Left cardiac atrium (tissue), 4 donors: Measurements from ENCODE around the gene DBP. TPM values are rescaled to one million over a fixed set of nuclear protein-coding genes. Genes with fewer than 3 reads are reported as not detected.
A peak's percentile ranks its signal among the peaks of the same experiment; 100 is the strongest.
"Not testable (repeated sequence)": the region's sequence is repeated elsewhere in the genome, so short reads cannot be mapped to it uniquely, and the experiment has no call there.

Experiments used
- ATAC-seq, 2 donors: fragments of 200-7000 bp; cut with Tn5 transposase; one replicate each; pipeline ENCODE4 v1.9.1; 2020; ENCODE audit warnings: mild to moderate bottlenecking in 2 of 2, moderate library complexity in 2 of 2
- DNase-seq: peaks from one replicate; pipeline ENCODE4 v3.0.0-alpha.2; 2020
- intact Hi-C, 2 donors: fragments of 100-400 bp; cut with DNase I; formaldehyde crosslinking; loops; one replicate each; pipeline versions ENCODE4 v1.14.1 to v1.15.1; 2022 to 2023
- long read RNA-seq: library from polyadenylated mRNA; unstranded; transcript quantifications from one replicate; pipeline ENCODE4 v2.0.0, GENCODE V29; 2021
- total RNA-seq, 2 donors: library from RNA; stranded (reverse); fragmentation: NEBNext Ultra II Directional; extraction: Animal tissue kit (Norgen Biotek cat#: 25700); gene quantifications; one replicate each; pipeline ENCODE4 v1.2.1, GENCODE V29; 2021
- donor health status: DM: no; HTN: yes; CAD: no.
- donor health status: DM: no; HTN: yes; CAD: no; lungs with severe emphysema.
- donor health status: DM: yes; HTN: yes; CAD: no.
- donor health status: Dilated cardiomyopathy.

Gene DBP, protein sequence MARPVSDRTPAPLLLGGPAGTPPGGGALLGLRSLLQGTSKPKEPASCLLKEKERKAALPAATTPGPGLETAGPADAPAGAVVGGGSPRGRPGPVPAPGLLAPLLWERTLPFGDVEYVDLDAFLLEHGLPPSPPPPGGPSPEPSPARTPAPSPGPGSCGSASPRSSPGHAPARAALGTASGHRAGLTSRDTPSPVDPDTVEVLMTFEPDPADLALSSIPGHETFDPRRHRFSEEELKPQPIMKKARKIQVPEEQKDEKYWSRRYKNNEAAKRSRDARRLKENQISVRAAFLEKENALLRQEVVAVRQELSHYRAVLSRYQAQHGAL
- total RNA-seq = 10 to 100 TPM in 1 of 2 donors, 1 to 10 TPM in 1; 2.0 to 15.1 TPM
- long read RNA-seq = 0 reads

DNA sequence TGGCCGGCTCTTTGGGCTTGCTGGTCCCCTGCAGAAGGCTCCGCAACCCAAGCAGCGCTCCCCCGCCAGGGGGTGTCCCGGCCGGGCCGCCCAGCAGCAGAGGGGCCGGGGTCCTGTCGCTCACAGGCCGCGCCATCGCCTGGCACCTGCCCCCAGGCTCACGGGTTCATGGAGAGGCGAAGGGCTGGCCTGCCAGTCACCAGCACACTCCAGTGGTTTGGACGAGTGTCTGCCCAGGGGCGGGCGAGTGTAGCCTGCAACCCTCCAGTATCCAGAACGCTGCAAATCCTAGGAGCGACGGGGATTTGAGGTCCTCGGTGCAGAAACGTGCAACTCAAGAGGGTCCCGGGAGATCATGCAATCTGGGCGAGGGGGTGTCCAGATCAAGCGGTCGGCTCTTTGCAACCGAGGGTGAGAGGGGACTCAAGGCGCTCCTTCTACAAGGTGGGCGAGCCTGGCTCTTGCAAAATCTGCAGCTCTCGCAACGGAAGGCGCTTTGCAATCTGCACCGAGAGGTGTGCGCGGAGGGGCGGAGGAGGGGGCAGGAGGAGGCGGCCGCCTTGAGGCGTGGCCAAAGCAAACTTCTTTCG lies at the start of gene DBP:
TSS of gene DBP (minus strand) at position 521 of the 590 bp plus-strand sequence. CDS start at position 136, 385 bp downstream.
- ATAC-seq (peak in 1 of 2 donors; percentile 2), DNase-seq (peak; percentile 53)
- intact Hi-C loops = no loop called here

DNA sequence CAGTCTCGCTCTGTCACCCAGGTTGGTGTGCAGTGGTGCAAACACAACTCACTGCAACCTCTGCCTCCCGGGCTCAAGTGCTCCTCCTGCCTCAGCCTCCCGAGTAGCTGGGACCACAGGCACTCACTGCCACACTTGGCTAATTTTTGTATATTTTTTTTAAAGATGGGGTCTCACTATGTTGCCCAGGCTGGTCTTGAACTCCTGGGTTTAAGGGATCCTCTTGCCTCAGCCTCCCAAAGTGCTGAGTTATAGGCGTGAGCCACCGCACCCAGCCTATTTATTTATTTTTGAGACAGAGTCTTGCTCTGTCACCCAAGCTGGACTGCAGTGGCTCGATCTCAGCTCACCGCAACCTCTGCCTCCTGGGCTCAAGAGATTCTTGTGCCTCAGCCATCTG lies 49.5 kb upstream of the DBP start:
- intact Hi-C loops, DNase-seq, ATAC-seq: not testable (repeated sequence)

DNA sequence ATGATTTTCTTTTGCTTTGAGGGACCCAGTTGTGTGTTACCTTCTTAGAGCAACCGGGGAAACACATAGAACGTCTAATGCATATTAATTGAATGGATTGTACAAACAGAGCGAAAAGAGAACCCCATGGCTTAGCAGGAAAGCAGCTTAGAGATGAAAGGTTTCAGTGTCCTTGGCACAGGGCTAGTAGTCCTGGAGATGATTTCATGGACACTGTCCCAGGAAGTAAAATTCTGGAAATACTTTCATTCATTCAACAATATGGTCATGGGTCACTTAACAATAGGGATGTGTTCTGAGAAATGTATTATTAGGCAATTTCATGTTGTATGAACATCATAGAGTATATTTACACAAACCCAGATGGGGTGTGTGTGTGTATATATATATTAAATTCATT lies 48.9 kb upstream of the DBP start:
- intact Hi-C loops = no loop called here
- ATAC-seq (no peak), DNase-seq (no peak)

DNA sequence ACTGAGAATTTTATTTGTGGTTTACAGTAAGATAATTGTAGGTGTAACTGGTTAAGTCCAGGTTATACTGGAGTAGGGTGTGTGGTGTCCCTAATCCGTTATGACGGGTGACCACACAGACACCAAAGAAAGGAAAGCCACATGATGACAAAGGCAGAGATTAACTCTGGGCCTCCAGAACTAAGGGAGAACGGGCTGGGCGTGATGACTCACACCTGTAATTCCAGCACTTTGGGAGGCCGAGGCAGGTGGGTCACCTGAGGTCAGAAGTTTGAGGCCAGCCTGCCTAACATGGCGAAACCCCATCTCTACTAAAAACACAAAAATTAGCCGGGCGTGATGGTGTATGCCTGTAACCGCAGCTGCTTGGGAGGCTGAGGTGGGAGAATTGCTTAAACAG lies 48.4 kb upstream of the DBP start:
- ATAC-seq = no peak
- intact Hi-C loops = no loop called here
- DNase-seq = no peak

DNA sequence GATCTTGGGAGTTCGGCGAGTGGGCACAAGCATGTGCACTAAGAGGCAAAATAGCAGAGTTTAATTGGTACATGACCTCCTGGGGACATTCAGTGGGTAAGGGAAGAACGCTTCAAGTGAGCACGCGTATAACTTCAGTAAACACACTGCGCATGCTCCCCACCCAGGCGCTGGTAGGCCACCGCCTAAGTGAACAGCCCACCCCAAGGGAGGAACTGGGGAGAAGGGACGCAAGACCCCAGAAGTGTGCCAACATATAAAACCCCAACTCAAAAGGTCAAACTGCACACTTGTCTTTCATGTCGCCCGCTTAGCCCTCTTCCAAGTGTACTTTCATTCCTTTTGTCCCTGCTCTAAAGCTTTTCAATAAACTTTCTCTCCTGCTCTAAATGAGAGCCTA lies 46.2 kb upstream of the DBP start:
- intact Hi-C loops = no loop called here
- peak in 1 of 2 donors; percentile 77 for ATAC-seq
- peak; percentile 73 for DNase-seq

DNA sequence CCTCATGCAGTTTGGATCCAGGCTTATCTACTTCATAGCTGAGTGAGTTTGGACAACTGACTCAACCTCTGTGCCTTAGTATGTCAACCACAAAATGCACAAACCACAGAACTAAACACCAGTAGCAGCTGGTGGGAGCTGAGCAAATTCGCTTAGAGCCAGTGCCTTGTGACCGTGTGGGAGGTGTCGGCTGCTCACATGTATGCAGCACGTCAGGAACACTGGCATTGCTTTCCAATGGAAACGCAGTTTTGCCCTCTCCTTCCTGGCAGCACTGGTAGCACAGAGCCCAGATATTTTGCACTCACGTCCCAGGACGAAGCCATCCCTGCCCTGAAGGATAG lies 43.9 kb upstream of the DBP start:
- no peak for ATAC-seq
- no peak for DNase-seq
- intact Hi-C loops = no loop called here

DNA sequence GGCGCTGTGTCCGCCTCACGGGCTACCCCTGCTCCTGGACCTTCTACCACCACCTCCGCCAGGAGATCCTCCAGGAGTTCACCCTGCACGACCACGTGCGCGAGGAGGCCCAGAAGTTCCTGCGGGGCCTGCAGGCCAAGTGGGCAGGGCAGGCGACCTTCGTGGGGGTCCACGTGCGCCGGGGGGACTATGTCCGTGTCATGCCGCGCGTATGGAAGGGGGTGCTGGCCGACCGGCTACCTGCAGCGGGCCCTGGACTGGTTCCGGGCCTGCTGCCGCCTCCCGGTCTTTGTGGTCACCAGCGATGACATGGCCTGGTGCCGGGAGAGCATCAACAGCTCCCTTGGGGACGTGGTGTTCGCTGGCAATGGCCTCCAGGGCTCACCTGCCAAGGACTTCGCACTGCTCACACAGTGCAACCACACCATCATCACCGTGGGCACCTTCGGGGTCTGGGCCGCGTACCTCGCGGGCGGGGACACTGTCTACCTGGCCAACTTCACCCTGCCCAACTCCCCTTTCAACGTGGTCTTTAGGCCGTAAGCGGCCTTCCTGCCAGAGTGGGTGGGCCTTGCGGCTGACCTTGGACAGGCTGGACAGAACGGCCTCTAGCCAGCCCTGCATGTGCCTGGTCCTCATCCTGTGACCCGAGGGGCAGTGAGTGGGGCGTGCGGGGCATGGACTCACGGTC lies 43.4 kb upstream of the DBP start:
- no peak for DNase-seq
- ATAC-seq = no peak
- intact Hi-C loops = no loop called here

DNA sequence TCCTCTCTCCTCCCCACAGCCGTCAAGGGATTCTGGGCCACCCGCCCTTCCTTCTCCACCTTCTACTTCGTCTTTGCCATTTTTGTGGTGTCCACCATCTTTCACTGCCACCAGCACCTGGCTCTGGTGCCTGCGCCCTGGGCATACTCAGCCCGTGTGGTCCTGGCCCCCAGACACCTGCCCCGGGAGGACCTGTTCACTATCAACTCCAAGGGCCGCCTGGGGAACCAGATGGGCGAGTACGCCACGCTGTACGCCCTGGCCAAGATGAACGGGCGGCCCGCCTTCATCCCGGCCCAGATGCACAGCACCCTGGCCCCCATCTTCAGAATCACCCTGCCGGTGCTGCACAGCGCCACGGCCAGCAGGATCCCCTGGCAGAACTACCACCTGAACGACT lies 42.8 kb upstream of the DBP start:
- DNase-seq, ATAC-seq, intact Hi-C loops: not testable (repeated sequence)

DNA sequence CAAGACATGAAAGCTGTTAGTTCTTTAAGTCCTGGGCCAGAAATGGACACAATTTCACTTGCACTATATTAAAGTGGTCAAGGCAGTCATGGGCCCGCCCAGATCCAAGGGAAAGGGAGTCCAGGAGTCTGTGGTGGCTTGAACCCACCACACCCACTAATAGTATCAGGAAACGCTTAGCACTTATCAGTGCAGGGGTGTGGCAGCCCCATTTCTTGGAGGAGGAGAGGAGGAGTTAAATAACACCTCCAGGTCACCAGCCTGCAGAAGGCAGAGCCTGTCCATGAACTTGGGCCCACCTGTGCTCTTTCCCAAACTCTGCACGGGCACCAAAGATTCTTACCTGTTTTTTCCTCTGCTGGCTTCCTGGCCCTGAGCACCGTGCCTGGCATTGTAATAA lies 41.0 kb upstream of the DBP start:
- ATAC-seq (no peak), DNase-seq (no peak)
- intact Hi-C loops = loop anchor here (10.0 kb wide), 2 partner anchors 57 to 157 kb away; partner anchors contain the start of gene HSD17B14 (in 1 of the 2)

DNA sequence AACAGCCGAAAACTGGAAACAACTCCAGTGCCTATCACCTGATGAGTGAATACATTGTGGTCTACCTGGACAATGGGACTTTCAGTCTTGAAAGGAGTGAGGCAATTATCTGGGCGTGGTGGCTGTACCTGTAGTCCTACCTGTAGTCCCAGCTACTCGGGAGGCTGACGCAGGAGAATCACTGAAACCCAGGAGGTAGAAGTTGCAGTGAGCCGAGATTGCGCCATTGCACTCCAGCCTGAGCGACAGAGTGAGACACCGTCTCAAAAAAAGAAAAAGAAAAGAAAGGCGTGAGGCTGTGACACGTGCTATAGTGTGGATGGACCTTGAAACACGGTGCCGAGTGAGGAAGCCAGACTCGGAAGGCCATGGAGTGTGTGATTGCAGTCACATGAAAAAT lies 39.7 kb upstream of the DBP start:
- no peak for ATAC-seq
- intact Hi-C loops = loop anchor here (10.0 kb wide), 2 partner anchors 58 to 158 kb away; partner anchors contain the start of gene HSD17B14 (in 1 of the 2)
- DNase-seq = no peak

DNA sequence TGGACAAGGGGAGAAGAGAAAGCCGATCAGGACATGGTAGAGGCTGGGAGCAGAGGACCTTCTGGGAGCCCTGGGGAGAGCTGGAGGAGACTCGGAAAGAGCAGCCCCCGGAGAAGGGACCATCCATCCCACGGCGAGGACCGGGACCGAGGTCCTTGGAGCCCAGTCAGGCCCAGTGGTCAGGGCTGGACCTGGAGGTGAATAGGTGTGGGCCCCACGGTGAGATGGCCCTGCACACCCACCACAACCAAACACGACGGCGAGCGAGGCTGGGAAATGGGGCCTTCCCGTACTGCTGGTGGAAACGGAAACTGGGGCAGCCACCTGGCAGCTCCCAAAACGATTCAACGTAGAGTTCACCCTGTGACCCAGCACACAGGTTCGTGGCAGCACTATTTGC lies 39.3 kb upstream of the DBP start:
- intact Hi-C loops = loop anchor here (10.0 kb wide), 2 partner anchors 58 to 158 kb away; partner anchors contain the start of gene HSD17B14 (in 1 of the 2)
- no peak for DNase-seq
- no peak for ATAC-seq

DNA sequence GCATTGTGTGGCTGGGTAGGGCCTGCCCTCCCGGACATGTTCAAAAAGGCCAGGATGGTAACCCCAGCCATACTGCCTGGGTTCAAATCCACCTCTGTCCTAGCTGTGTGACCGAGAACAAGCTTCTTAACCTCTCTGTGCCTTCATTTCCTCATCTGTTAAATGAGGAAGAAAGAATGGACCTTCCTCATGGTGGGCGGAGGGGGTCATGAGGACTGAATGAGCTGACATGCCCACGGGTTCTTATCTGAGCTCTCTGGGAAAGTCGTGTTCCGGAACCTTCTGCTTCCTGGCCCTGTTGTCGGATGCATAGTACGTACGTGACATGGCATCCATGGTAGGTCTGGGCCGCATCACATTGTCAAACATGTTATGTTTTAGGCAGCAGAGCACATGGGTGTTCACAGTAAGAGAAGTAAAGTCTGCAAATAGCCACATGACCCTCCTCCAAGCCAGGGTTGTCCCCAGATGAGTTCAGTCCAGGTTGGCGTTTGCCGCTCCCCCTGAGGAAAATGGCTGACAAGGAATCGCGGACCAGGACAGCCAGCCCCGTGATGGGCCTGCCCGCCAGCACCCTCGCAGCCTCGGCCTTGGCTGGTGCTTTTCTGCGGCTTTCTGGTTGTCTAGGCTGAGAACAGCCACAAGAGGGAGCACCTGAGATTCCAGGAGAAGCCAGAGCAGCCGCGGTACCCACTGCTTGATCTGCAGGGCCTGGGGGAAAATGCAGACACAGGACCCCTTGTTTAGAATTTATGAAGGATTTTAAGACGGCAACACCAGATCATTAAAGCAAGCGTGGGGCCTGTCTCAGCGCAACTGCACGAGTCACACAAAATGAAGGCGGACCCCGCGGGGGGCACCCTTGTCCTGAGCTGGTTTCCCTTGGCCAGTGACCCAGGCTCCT lies 38.0 kb upstream of the DBP start:
- DNase-seq (peak; percentile 86), ATAC-seq (peak; percentile 82 to 84)
- intact Hi-C loops = loop anchor here (10.0 kb wide), 2 partner anchors 60 to 160 kb away; partner anchors contain the start of gene HSD17B14 (in 1 of the 2)

DNA sequence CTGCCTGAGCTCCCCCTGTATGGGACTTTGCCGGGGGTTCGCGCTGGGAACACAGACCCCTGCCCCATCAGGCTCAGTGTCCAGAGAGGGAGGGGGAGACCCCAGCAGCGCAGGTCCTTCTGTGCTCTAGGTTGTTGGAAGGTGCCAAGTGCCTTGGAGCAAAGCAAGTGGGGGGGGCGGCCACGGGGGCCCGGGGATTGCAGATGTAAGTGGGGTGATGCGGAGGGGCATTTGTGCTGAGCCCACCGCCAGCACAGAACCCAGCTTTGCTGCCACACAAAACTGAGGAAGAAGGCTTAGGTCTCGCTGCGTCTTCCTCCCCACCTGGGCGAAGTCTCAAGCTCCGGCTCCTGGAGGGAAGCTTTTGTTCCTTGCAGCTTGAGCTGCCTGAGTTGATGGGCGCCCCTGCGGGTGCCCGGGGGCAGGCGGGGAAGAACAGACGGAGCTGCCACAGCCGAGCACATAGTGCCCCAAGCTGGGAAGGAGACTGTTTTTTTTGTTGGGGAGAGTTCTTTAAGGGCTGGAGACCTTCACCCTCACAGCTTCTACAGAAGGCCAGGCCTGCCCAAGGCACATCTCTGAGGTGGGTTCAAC lies 37.1 kb upstream of the DBP start:
- intact Hi-C loops = loop anchor here (10.0 kb wide), 2 partner anchors 60 to 160 kb away; partner anchors contain the start of gene HSD17B14 (in 1 of the 2)
- ATAC-seq = no peak

DNA sequence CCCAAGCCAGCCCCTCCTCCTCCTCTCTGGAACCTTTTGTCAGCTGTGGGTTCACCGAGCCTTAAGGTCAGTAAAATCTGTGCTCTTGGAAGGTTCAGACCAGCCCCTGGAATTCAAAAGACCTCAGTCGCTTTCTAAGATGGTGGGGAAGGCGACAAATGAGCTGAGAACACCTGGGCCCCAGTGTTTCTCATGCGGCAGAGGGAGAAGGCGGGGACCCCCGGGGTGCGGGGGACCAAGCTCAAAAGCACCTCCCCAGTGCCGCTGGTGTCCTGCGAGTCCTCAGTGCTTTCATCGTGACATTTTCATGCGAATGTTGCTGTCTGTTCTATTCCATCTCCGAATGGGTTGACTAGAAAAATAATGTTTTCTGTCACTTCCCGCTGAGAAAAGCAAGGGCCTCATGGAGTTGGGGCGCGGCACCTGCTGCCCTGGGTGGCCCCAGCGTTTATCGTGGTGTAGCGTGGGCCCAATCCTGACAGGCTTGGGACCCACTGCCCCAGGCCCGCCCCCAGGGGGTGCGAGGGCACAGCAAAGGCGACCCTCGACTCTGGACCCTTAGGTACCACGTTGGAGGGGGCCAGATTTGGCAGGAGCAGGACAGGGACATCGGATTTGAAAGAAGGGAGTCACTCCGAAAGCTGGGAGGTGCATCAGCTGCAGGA lies 36.4 kb upstream of the DBP start:
- intact Hi-C loops = loop anchor here (10.0 kb wide), 2 partner anchors 61 to 161 kb away; partner anchors contain the start of gene HSD17B14 (in 1 of the 2)
- no peak for DNase-seq
- no peak for ATAC-seq

More for the DNA sequence above, 37.1 kb upstream of the DBP start:
- DNase-seq = no peak

DNA sequence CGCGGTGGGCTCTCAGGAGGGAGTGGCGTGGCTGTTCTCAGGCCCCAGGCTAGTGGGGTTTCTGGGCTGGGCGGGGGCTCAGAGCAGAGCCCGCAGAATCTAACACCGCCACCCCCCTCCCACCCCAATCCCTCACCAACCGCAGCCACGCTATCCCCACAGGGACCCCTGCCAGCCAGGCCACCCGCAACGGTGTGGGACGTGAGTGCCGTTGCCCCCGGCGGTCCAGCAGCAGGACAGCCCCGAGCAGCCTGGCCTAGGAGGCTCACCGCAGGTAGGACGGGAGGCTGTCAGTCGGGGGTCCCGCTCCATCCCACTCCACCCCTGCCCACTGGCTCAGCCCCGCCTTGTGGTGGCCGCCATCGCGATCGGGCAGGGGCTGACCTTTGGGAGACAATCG lies 35.8 kb upstream of the DBP start, which contains the start of gene NTN5:
TSS of gene NTN5 (minus strand) at position 24 of the 400 bp plus-strand sequence. CDS start 2,031 bp downstream, outside the sequence.
- no peak for ATAC-seq
- intact Hi-C loops = loop anchor here (10.0 kb wide), 2 partner anchors 62 to 162 kb away; partner anchors contain the start of gene HSD17B14 (in 1 of the 2)
- no peak for DNase-seq

DNA sequence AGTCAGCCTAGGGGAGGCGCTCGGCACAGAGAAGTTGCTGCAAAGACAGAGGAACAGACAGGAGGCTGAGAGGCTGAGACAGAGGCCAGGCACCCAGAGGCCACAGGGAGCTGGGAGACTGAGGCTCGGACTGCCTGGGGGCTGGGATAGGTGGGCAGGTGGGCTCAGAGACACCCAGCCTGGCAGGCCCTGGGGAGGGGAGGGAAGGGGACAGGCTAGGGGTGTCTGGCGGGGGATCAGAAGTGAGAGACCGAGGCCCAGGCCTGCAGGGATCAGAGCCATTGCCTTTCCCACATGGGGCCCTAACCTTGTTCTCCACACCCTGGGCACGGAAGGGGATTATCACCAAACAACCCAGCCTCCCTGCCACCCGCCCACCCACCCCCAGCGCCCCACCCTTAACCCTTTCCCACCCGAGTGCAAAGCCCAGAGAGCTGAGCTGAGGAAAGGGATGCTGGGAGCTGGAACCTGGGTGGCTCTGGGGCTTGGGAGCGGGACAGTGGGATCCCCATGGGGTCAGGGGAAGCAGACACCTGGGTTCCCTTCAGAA lies 34.3 kb upstream of the DBP start:
- DNase-seq (no peak), ATAC-seq (no peak)
- intact Hi-C loops = loop anchor here (10.0 kb wide), 2 partner anchors 63 to 163 kb away; partner anchors contain the start of gene HSD17B14 (in 1 of the 2)
